ENCODE data around the gene ZNF775.

- TF ChIP-seq YY1 (IDR thresholded peaks at IDR 0.05; ENCODE audit: insufficient read depth, insufficient read length): no peak
- no peak for TF ChIP-seq ZNF274 (IDR thresholded peaks at IDR 0.05; ENCODE audit: low read depth, low read length)
- no peak for TF ChIP-seq SUZ12 (IDR thresholded peaks at IDR 0.05; ENCODE audit: extremely low read depth, insufficient read depth, insufficient read length)
Observed at GRCh38 chr7:150377635-150378034, 1.5 kb upstream of the ZNF775 start.

Measured in NT2/D1 (cell line).